Trophoblast cell (in vitro differentiated cells and primary cell): Measurements from ENCODE around the gene GPR42.
"Not testable (repeated sequence)": the region's sequence is repeated elsewhere in the genome, so short reads cannot be mapped to it uniquely, and the experiment has no call there.

Source experiments
- DNase-seq, 2 donors: peaks; one replicate each; pipeline ENCODE4 v3.0.0-alpha.2; 2016
- H2AFZ ChIP-seq: 2 replicates; pipeline ENCODE4 v1.6.1; 2013; ENCODE audit warnings: low read length, moderate library complexity, mild to moderate bottlenecking; ENCODE audit not compliant: insufficient read depth, poor library complexity
- H2AK5ac ChIP-seq: 2 replicates; pipeline ENCODE4 v1.6.1; 2013; ENCODE audit warnings: mild to moderate bottlenecking, low read length
- H2BK120ac ChIP-seq: 2 replicates; pipeline ENCODE4 v1.6.1; 2013; ENCODE audit warnings: low read length, mild to moderate bottlenecking, moderate library complexity; ENCODE audit not compliant: insufficient read depth, poor library complexity
- H2BK12ac ChIP-seq: 2 replicates; pipeline ENCODE4 v1.6.1; 2013; ENCODE audit warnings: mild to moderate bottlenecking, low read length, moderate library complexity
- H2BK5ac ChIP-seq: 2 replicates; pipeline ENCODE4 v1.6.1; 2013; ENCODE audit warnings: low read length, low read depth, moderate library complexity, mild to moderate bottlenecking; ENCODE audit not compliant: poor library complexity
- H3K14ac ChIP-seq: 2 replicates; pipeline ENCODE4 v1.6.1; 2013; ENCODE audit warnings: mild to moderate bottlenecking, low read length
- H3K18ac ChIP-seq: 2 replicates; pipeline ENCODE4 v1.6.1; 2013; ENCODE audit warnings: mild to moderate bottlenecking, low read length
- H3K23ac ChIP-seq: 2 replicates; pipeline ENCODE4 v1.6.1; 2013; ENCODE audit warnings: low read length
- H3K27ac ChIP-seq: 2 replicates; pipeline ENCODE4 v1.5.1; 2013; ENCODE audit warnings: low read depth, mild to moderate bottlenecking, inconsistent platforms, low read length, moderate library complexity
- H3K27me3 ChIP-seq: 2 replicates; pipeline ENCODE4 v1.6.1; 2013; ENCODE audit warnings: inconsistent platforms, mild to moderate bottlenecking, low read length, moderate library complexity; ENCODE audit not compliant: insufficient read depth
- H3K36me3 ChIP-seq, 2 experiments: 1 replicate in 1 of 2; 2 replicates in 1 of 2; pipeline ENCODE4 v1.6.1; 2013; ENCODE audit warnings: low read length in 2 of 2, mild to moderate bottlenecking in 2 of 2, moderate library complexity in 1 of 2; ENCODE audit not compliant: insufficient read depth in 2 of 2, control insufficient read depth in 1 of 2
- H3K4ac ChIP-seq: 2 replicates; pipeline ENCODE4 v1.6.1; 2013; ENCODE audit warnings: low read depth, mild to moderate bottlenecking, low read length, moderate library complexity
- H3K4me1 ChIP-seq, 2 experiments: 1 replicate in 1 of 2; 2 replicates in 1 of 2; pipeline ENCODE4 v1.6.1; 2013; ENCODE audit warnings: low read length in 2 of 2, mild to moderate bottlenecking in 2 of 2, moderate library complexity in 1 of 2; ENCODE audit not compliant: insufficient read depth in 2 of 2, control insufficient read depth in 1 of 2
- H3K4me2 ChIP-seq: 2 replicates; pipeline ENCODE4 v1.6.1; 2013; ENCODE audit warnings: inconsistent platforms, mild to moderate bottlenecking, low read length, moderate library complexity
- H3K4me3 ChIP-seq: 2 replicates; pipeline ENCODE4 v1.5.1; 2013; ENCODE audit warnings: mild to moderate bottlenecking, low read depth, low read length, inconsistent platforms
- H3K79me1 ChIP-seq: one replicate; pipeline ENCODE4 v1.6.1; 2013; ENCODE audit warnings: low read length
- H3K79me2 ChIP-seq: 2 replicates; pipeline ENCODE4 v1.6.1; 2013; ENCODE audit warnings: low read length, mild to moderate bottlenecking; ENCODE audit not compliant: control insufficient read depth, insufficient read depth, poor library complexity
- H3K9ac ChIP-seq: 2 replicates; pipeline ENCODE4 v1.6.1; 2013; ENCODE audit warnings: mild to moderate bottlenecking, low read length
- H3K9me3 ChIP-seq: 2 replicates; pipeline ENCODE4 v1.6.1; 2013; ENCODE audit warnings: low read depth, mild to moderate bottlenecking, control low read depth, inconsistent platforms, low read length; ENCODE audit not compliant: insufficient read depth
- H4K12ac ChIP-seq: 2 replicates; pipeline ENCODE4 v1.6.1; 2013; ENCODE audit warnings: low read depth, mild to moderate bottlenecking, low read length, moderate library complexity
- H4K8ac ChIP-seq: 2 replicates; pipeline ENCODE4 v1.6.1; 2013; ENCODE audit warnings: low read depth, mild to moderate bottlenecking, low read length, moderate library complexity
- H4K91ac ChIP-seq: one replicate; pipeline ENCODE4 v1.6.1; 2013; ENCODE audit warnings: low read depth, mild to moderate bottlenecking, low read length, moderate library complexity
- WGBS: extraction: QIAGEN DNeasy Blood & Tissue Kit; methylation state at CpG from one replicate; pipeline ENCODE4 v1.1.7; 2013; ENCODE audit warnings: missing lambda C conversion rate; ENCODE audit not compliant: insufficient read length, insufficient coverage; ENCODE audit errors: extremely low coverage; 5-methylcytosine and 5-hydroxymethylcytosine counted together

GPR42 gene

DNA sequence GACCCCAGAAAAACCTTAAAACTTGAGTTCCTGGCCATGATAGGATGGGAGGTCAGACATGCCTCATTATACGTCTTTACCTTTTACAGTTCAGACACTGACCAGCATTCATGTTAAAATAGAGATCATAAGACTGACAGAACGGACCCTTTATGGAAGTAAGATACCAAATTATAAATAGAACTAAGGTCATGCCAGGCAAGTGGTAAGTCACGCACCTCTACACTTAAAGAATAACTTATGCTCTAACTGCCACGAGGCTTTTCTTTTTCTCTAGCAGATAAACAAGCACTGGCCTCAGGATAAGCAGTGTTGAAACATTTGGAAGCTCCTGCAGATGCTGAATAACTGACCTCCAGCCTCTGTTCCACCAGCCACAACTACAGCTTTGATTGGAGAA is 28.4 kb downstream of the GPR42 start:
- no peak for DNase-seq
- Histone ChIP-seq H3K4ac (no peak overlapping the region), H4K12ac (no peak overlapping the region), H3K9ac (no peak overlapping the region), H2AFZ (no peak overlapping the region), H4K8ac (no peak overlapping the region), H3K79me1 (no peaks in the 10 kb centered on the region), H3K18ac (no peak overlapping the region), H3K4me2 (no peak overlapping the region), H3K36me3 (no peaks in the 10 kb centered on the region), H4K91ac (no peak overlapping the region), H3K79me2 (no peaks in the 10 kb centered on the region), H2BK5ac (no peak overlapping the region), H2BK120ac (no peak overlapping the region), H3K4me1 (no peaks in the 10 kb centered on the region), H3K23ac (no peak overlapping the region), H3K27ac (no peak overlapping the region), H3K4me3 (no peak overlapping the region), H3K14ac (no peak overlapping the region), H2BK12ac (no peak overlapping the region), H3K27me3 (no peaks in the 10 kb centered on the region), H2AK5ac (no peak overlapping the region), H3K9me3 (no peaks in the 10 kb centered on the region)
- no CpG with 5 or more reads among the region's 4 CpGs for WGBS

DNA sequence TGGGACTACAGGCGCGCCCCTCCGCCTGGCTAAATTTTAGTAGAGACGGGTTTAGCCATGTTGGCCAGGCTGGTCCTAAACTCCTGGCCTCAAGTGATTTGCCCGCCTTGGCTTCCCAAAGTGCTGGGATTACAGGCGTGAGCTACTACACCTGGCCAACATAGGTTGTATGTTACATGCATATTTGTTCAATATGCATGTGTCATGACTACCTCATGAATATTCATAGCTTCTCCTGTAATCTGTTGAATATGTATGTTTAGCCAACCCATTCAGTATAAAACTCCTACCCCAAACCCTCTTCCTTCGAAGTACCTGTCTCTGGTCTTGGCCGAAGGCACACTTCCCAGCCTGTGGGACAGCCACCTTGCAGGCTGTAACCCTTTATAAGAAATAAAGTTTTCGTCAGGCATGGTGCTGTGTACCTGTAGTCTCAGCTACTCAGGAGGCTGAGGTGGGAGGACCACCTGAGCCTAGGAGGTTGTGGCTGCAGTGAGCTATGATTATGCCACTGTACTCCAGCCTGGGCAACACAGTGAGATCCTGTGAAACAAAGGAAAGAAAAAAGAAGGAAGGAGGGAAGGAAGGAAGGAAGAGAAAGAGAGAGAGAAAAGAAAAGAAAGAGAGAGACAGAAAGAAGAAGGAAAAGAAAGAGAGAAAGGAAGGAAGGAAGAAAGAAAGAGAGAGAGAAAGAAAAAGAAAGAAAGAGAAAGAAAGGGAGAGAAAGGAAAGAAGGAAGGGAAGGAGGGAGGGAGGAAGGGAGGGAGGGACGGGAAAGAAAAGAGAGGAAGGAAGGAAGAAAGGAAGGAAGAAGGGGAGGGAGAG is 29.3 kb downstream of the GPR42 start:
- Histone ChIP-seq H3K4me2 (no peak overlapping the region), H3K4ac (no peak overlapping the region), H4K8ac (no peak overlapping the region), H3K4me3 (no peak overlapping the region), H3K9ac (no peak overlapping the region), H3K23ac (no peak overlapping the region), H3K79me2 (no peaks in the 10 kb centered on the region), H3K9me3 (no peaks in the 10 kb centered on the region), H3K18ac (no peak overlapping the region), H3K27ac (no peak overlapping the region), H3K36me3 (no peaks in the 10 kb centered on the region), H3K79me1 (no peaks in the 10 kb centered on the region), H3K27me3 (no peaks in the 10 kb centered on the region), H2BK120ac (no peak overlapping the region), H2BK12ac (no peak overlapping the region), H4K12ac (no peak overlapping the region), H2AK5ac (no peak overlapping the region), H2BK5ac (no peak overlapping the region), H4K91ac (no peak overlapping the region), H3K14ac (no peak overlapping the region), H3K4me1 (peaks cover 2 to 3% of the 10 kb centered on the region in 2 experiments), H2AFZ (no peak overlapping the region)
- no peak for DNase-seq
- WGBS: no CpG with 5 or more reads among the region's 10 CpGs

DNA sequence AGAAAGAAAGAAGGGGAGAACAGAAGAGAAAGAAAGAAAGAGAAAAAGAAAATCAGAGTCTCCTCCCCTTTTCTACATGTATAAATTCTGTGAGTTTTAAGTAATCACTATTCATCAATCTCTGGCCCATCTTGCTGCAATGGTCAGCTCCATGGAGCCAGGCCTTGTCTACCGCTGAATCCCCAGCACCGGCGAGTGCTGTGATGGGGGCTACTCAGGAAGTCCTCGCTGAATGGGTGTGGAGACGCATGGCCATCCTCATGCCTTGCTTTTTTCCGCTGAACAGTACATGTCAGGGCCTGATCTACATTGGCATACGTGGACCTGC is 29.9 kb downstream of the GPR42 start:
- Histone ChIP-seq H2AK5ac (no peak overlapping the region), H2BK12ac (no peak overlapping the region), H4K91ac (no peak overlapping the region), H3K27ac (no peak overlapping the region), H4K12ac (no peak overlapping the region), H3K79me2 (no peaks in the 10 kb centered on the region), H4K8ac (no peak overlapping the region), H2AFZ (no peak overlapping the region), H3K14ac (no peak overlapping the region), H3K4me1 (peaks cover 5% of the 10 kb centered on the region in 2 experiments), H3K4ac (no peak overlapping the region), H3K18ac (no peak overlapping the region), H2BK5ac (no peak overlapping the region), H3K4me2 (no peak overlapping the region), H3K9me3 (no peaks in the 10 kb centered on the region), H3K79me1 (no peaks in the 10 kb centered on the region), H2BK120ac (no peak overlapping the region), H3K4me3 (no peak overlapping the region), H3K36me3 (no peaks in the 10 kb centered on the region), H3K27me3 (no peaks in the 10 kb centered on the region), H3K23ac (no peak overlapping the region), H3K9ac (no peak overlapping the region)
- no CpG with 5 or more reads among the region's 7 CpGs for WGBS
- no peak for DNase-seq

DNA sequence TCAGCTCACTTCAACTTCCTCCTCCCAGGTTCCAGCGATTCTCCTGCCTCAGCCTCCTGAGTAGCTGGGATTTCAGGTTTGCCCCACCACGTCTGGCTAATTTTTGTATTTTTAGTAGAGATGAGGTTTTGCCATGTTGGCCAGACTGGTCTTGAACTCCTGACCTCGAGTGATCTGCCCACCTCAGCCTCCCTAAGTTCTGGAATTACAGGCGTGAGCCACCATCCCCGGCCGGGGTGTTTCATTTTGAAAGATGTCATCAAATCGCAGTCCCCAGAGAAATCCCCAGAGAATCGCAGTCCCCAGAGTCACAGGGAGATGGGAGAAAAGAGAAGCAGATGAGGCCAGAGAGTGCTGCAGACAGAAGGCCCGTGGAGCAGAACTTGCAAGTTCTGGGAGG is 30.5 kb downstream of the GPR42 start:
- not testable (repeated sequence) for H2AFZ ChIP-seq, H3K36me3 ChIP-seq, H2BK5ac ChIP-seq, H3K18ac ChIP-seq, H2BK12ac ChIP-seq, H2AK5ac ChIP-seq, H4K12ac ChIP-seq, H3K79me2 ChIP-seq, H3K4ac ChIP-seq, H3K9ac ChIP-seq, H3K4me1 ChIP-seq, H2BK120ac ChIP-seq, H3K27ac ChIP-seq, H3K14ac ChIP-seq, H3K23ac ChIP-seq, H3K27me3 ChIP-seq, H4K91ac ChIP-seq, H3K79me1 ChIP-seq, H4K8ac ChIP-seq, H3K4me2 ChIP-seq, H3K9me3 ChIP-seq, H3K4me3 ChIP-seq, DNase-seq
- WGBS: no CpG with 5 or more reads among the region's 9 CpGs
